ENCODE data around the gene SMARCA2.

- TF ChIP-seq EZH2 (optimal IDR thresholded peaks at IDR 0.05; ENCODE audit: low read depth, low read length), result no peak
- TF ChIP-seq CTCF (IDR thresholded peaks at IDR 0.05; ENCODE audit: low read length), result no peak
- no peak for TF ChIP-seq EZH2phosphoT487 (IDR thresholded peaks at IDR 0.05; ENCODE audit: low read length)
Measured at GRCh38 chr9:1979741-1980367, 35.3 kb upstream of the SMARCA2 start.

Data from MM.1S (cell line).